HG03108 (cell line): ENCODE data around the gene CCDC32.

Experiments
- ATAC-seq: cut with Tn5 transposase; IDR thresholded peaks from one replicate; pipeline ENCODE4 v1.9.1; 2021; ENCODE audit warnings: moderate library complexity; ENCODE audit not compliant: unreplicated experiment

Gene CCDC32

DNA sequence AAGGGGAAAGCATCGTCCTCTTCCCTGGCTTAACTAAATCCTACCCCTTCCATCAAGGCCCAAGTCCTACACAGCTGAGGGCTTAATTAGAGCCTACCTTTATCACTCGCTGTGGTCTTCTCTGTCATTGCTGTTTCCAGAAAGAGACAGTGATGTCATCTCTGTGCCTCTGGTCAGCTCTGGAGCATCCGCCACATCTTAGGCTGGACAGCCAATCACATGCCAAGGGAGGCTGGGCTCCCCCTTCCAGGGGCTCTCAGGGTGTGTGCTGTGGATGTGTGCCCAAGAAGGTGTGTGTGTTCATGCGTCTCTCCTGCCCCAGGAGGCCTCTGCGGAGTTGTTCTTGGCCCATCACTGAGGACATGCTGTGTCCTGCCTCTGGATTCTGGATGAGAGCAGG is 51.2 kb downstream of the CCDC32 start:
- no peak for ATAC-seq

DNA sequence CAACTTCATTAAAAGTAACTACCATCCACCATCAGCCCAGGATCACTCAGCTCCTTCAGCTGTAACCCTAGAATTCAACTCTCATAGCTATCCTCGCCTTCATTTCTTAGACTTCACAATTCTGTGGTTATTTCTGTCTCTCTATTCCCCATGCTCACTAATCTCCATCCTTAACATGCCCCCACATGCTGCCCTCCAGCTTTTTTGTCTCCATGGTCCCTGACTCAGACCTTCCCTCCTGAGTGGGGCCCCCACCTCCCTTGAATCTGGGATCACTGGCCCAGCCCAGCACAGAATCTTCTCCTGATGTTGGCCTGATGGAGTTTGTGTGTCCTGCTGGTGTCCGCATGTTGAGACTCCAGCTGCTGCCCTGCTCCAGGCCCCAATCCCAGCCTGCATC is 52.4 kb downstream of the CCDC32 start:
- ATAC-seq: no peak

DNA sequence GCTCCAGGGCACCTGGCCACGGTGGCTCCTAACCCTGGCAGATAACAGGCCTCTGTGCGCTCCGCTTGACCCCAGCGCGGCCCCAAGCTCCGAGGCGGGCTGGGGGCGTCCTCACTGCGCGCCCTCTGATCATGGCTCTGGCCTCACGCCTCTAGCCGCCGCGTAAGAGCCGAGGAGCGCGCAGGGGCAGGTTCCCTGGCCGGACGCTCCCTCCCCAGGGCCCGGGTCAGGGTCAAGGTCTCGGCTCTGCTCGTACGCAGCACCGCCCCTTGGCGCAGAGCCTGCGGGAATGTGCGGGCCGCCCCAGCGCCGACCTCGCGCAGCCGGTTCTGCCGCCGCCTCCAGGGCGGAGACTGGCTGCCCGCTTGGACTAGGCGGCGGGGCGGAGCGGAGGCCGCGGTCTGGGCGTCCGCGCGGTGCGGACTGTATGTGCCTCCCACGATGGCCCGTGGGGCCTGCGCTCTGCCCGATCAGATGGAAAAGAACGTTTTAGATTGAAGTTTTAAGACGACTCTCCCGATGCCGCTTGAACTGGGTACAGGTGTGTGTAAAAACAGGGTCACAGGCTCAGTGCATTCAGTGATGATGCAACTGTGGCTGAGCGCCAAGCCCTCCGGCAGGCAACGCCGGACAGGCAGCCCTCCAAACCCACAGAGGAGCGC is 53.2 kb downstream of the CCDC32 start:
- ATAC-seq: peak; percentile 43

DNA sequence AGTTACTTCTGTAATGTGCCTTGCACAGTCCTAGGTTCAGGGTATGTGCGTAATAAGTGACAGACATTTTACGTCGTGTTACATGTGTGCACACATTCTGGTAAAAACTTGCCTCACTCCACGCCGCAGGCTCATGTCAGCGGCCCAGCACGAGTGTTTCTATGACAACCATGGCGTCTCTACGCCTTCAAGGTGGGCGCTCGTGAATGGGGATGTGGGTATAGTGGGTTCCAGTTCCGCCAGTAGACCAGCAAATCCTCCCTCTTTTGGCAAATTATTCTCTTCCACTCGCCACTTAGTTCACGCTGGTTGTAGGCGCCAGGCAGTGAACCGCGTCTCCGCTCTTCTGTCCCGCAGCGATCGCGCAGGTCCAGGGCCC is 53.8 kb downstream of the CCDC32 start:
- peak; percentile 46 for ATAC-seq

DNA sequence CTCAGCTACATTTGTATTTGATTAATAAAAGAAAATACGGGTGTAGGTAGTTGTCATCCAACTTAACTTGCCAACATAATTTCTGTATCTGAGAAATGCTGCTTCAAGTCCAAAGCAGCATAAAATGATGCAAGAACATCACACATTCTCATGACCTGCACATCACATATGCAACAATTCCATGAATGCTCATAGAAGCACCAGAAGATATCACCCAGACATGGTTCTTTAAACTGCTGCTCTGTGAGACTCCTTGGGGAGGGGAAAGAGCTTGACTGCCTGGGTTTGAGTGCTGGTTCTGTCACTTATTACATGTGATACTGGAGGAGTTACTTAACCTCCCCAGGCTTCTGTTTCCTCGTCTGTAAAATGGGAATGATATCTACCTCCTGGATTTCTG is 54.6 kb downstream of the CCDC32 start:
- no peak for ATAC-seq

DNA sequence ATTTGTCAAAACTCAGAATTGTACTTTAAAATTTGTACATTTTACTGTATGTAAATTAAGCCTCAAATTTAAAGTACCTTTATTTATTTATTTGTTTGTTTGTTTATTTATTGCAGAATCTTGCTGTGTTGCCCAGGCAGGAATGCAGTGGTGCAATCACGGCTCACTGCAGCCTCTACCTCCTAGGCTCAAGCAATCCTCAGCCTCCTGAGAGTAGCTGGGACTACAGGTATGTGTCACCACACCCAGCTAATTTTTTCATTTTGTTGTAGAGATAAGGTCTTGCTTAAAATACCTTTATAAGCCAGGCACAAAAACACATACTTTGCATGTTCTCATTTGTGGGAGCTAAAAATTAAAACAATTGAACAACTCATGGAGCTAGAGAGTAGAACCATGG is 56.6 kb downstream of the CCDC32 start:
- ATAC-seq: no peak

DNA sequence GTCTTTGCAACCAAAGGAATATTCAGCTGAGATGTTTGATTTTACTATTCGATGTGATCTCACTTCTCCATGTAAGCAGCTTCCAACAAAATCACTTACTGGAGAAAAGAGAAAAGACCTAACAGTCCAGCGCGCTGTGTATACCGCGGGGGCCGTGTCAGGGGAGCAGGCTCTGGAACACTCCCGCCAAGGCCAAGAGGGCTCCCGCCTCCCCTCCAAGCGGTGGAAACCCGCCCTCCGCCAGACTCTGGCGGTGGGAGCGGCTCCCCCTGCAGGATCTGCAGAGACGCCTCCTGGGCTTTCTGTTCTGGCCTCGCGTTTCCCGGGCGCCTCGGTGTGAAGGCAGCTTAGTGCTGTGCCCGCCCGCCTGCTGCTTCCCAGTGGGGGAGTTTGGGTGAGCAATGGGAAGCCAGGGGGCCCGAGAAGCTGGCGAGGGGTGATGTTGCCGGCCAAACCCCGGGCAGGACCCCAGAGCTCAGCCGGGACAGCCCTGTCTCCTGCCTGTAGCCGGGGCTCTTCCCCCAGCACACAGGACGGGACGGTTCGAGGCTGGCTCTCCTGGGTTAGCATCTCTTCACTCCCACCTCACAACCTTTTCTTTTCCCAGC is 57.8 kb downstream of the CCDC32 start:
- no peak for ATAC-seq
